Forelimb muscle (tissue), 1 donor: ENCODE measurements around the gene ARL6IP6. TPM values are rescaled to one million over a fixed set of nuclear protein-coding genes. Genes with fewer than 3 reads are reported as not detected.

Experiments
- DNase-seq: peaks from one replicate; pipeline ENCODE4 v3.0.0-alpha.2; 2013; ENCODE audit warnings: low read depth
- polyA plus RNA-seq: library from polyadenylated mRNA; unstranded; fragments of 120-200 nt; gene quantifications from one replicate; pipeline ENCODE4 v1.2.1, GENCODE V29; 2013; ENCODE audit not compliant: insufficient read length

The ARL6IP6 gene
- polyA plus RNA-seq, 1 donor = 36.7 TPM

DNA sequence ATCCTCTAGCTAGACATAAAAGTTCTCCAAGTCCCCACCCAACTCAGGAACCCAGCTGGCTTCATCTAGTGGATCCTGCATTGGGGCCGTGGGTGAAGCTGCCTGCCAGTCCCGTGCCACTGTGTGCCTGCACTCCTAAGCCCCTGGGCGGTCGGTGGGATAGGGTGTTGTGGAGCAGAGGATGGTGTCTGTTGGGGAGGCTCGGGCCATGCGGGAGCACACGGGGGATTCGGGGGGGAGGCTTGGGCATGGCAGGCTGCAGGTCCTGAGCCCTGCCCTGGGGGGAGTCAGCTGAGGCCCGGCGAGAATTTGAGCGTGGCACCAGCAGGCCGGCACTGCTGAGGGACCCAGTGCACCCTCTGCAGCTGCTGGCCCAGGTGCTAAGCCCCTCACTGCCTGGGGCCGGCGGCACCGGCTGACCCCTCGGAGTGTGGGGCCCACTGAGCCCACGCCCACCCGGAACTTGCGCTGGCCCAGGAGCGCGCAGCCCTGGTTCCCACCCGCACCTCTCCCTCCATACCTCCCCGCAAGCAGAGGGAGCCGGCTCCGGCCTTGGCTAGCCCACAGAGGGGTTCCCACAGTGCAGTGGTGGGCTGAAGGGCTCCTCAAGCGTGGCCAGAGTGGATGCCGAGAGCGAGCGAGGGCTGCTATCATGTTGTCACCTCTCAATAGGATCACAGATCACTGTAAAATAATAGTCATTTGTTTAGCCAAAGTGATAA, 86.4 kb downstream of the ARL6IP6 start:
- no peak for DNase-seq

GRCh38 chr2:152811916-152812315, 93.5 kb downstream of the ARL6IP6 start:
- DNase-seq = no peak

Other genes starting within 250 kb of the ARL6IP6 start
- 74.0 TPM for gene PRPF40A, start 1.2 kb upstream of the ARL6IP6 start, polyA plus RNA-seq